ENCODE results near the gene MFRP. TPM values are rescaled to one million over a fixed set of nuclear protein-coding genes. Genes with fewer than 3 reads are reported as not detected.
A peak's percentile ranks its signal among the peaks of the same experiment; 100 is the strongest.

MFRP gene
- total RNA-seq, 1 experiment from 2014 or later, result not detected

- H3K4me1 Mint-ChIP-seq, result peaks cover 50% of the 10 kb centered on the region
- peak overlapping the region; percentile 69 for H3K4me3 Mint-ChIP-seq
- POLR2A ChIA-PET, result no interaction called here
- peaks cover 49% of the 10 kb centered on the region for H3K27me3 Mint-ChIP-seq (ENCODE audit: low read depth)
- peaks cover 6% of the 10 kb centered on the region; the same call in 1 of the 2 replicates for H3K36me3 Mint-ChIP-seq
- DNase-seq (ENCODE audit: low spot score) (peak; percentile 68), ATAC-seq (peak; percentile 72)
- no peaks in the 10 kb centered on the region for H3K9me3 Mint-ChIP-seq
- CTCF ChIA-PET, result interaction anchor here (0.6 to 6.2 kb wide), 12 partner anchors 8 to 128 kb away, joined by 3 to 95 read pairs (median 5); partner anchors contain the start of genes C1QTNF5 and USP2
- TF ChIP-seq SP1 (CRISPR knock-in tag; conservative IDR thresholded peaks at IDR 0.05), result peak; percentile 55
- no peak for TF ChIP-seq MLX (CRISPR knock-in tag; IDR thresholded peaks at IDR 0.05)
- 0 out of 2 replicates have a peak, but pooled peaks have one; percentile 12 for TF ChIP-seq ZNF317 (CRISPR knock-in tag; IDR thresholded peaks at IDR 0.05; ENCODE audit: borderline replicate concordance, low read depth)
- peak; percentile 40; the same call in 1 of the 2 replicates for TF ChIP-seq E2F5 (CRISPR knock-in tag; IDR thresholded peaks at IDR 0.05)
- TF ChIP-seq NFYB (CRISPR knock-in tag; conservative IDR thresholded peaks at IDR 0.05; ENCODE audit: low read depth), result peak; percentile 54; the same call in 1 of the 2 replicates
- H3K27ac Mint-ChIP-seq, result no peak overlapping the region
Observed at GRCh38 chr11:119363851-119364590, 17.5 kb upstream of the MFRP start.

GRCh38 chr11:119363081-119363850 is 16.8 kb upstream of the MFRP start:
- POLR2A ChIA-PET, result no interaction called here
- CTCF ChIA-PET, result interaction anchor here (0.6 to 6.2 kb wide), 6 partner anchors 11 to 113 kb away, joined by 3 to 95 read pairs (median 16); partner anchors contain the start of gene USP2
- no peaks in the 10 kb centered on the region for H3K9me3 Mint-ChIP-seq
- peaks cover 46% of the 10 kb centered on the region for H3K4me1 Mint-ChIP-seq
- peak overlapping the region; percentile 56 for H3K4me3 Mint-ChIP-seq
- H3K27ac Mint-ChIP-seq, result no peak overlapping the region
- H3K36me3 Mint-ChIP-seq, result peaks cover 13% of the 10 kb centered on the region
- H3K27me3 Mint-ChIP-seq (ENCODE audit: low read depth), result peaks cover 49% of the 10 kb centered on the region
- ATAC-seq (peak; percentile 2; the same call in 1 of the 2 replicates), DNase-seq (ENCODE audit: low spot score) (no peak)
- TF ChIP-seq ARID4B (CRISPR knock-in tag; IDR thresholded peaks at IDR 0.05; ENCODE audit: borderline replicate concordance), result no peak
- TF ChIP-seq MAX (CRISPR knock-in tag; IDR thresholded peaks at IDR 0.05), result 0 out of 2 replicates have a peak, but pooled peaks have one; percentile 34

- H3K9me3 Mint-ChIP-seq, result no peaks in the 10 kb centered on the region
- no peak for TF ChIP-seq CTCF (IDR thresholded peaks at IDR 0.05)
- no peak for TF ChIP-seq PREB (CRISPR knock-in tag; IDR thresholded peaks at IDR 0.05; ENCODE audit: borderline replicate concordance)
- TF ChIP-seq CDX4 (CRISPR knock-in tag; IDR thresholded peaks at IDR 0.05; ENCODE audit: borderline replicate concordance), result no peak
- no peak for TF ChIP-seq NR1H2 (CRISPR knock-in tag; IDR thresholded peaks at IDR 0.05)
- no peak for TF ChIP-seq NFATC4 (CRISPR knock-in tag; IDR thresholded peaks at IDR 0.05)
- peaks cover 41% of the 10 kb centered on the region for H3K4me1 Mint-ChIP-seq
- DNase-seq (ENCODE audit: low spot score) (no peak), ATAC-seq (no peak)
- H3K4me3 Mint-ChIP-seq, result peak overlapping the region; percentile 56
- POLR2A ChIA-PET, result interaction anchor here (1.1 to 2.0 kb wide), 2 partner anchors 12 to 25 kb away, joined by 3 to 10 read pairs; no protein-coding TSS in a partner anchor
- peaks cover 51% of the 10 kb centered on the region for H3K27me3 Mint-ChIP-seq (ENCODE audit: low read depth)
- CTCF ChIA-PET, result interaction anchor here (1.4 to 6.2 kb wide), 5 partner anchors 12 to 39 kb away, joined by 3 to 95 read pairs (median 21); partner anchors contain the start of genes C1QTNF5 and USP2
- H3K27ac Mint-ChIP-seq, result no peak overlapping the region
- peaks cover 17% of the 10 kb centered on the region for H3K36me3 Mint-ChIP-seq
Observed at GRCh38 chr11:119362741-119363080, 16.2 kb upstream of the MFRP start.
